ENCODE measurements around the gene C12orf42. TPM values are rescaled to one million over a fixed set of nuclear protein-coding genes. Genes with fewer than 3 reads are reported as not detected.

Gene C12orf42
- polyA plus RNA-seq, 1 donor from 2014 or later = 0.80 TPM

Other genes with a start within 250 kb of the C12orf42 start
- gene STAB2, start 91.3 kb upstream of the C12orf42 start, polyA plus RNA-seq (ENCODE audit: insufficient read depth, low read depth, low replicate concordance) = not detected

All from brain (organoid and tissue), 1 donor.